KMS-11 (cell line): ENCODE measurements around the gene CENPX.
A peak's percentile ranks its signal among the peaks of the same experiment; 100 is the strongest.

Experiments
- H2AFZ ChIP-seq: fragments of 200-600 bp; sonication (generic); 2 replicates; pipeline ENCODE4 v1.6.1; 2016; ENCODE audit warnings: antibody characterized with exemption, mixed run types, low read depth
- H3K27ac ChIP-seq: fragments of 200-600 bp; sonication (generic); 2 replicates; pipeline ENCODE4 v1.6.1; 2016; ENCODE audit warnings: mild to moderate bottlenecking, mixed run types
- H3K27me3 ChIP-seq: fragments of 200-600 bp; sonication (generic); 2 replicates; pipeline ENCODE4 v1.6.1; 2017; ENCODE audit warnings: mild to moderate bottlenecking, low read depth, mixed run types, moderate library complexity; ENCODE audit not compliant: insufficient read depth
- H3K36me3 ChIP-seq: fragments of 200-600 bp; sonication (generic); 2 replicates; pipeline ENCODE4 v1.6.1; 2017; ENCODE audit warnings: mild to moderate bottlenecking, mixed run types; ENCODE audit not compliant: insufficient read depth
- H3K4me1 ChIP-seq: fragments of 200-600 bp; sonication (generic); 2 replicates; pipeline ENCODE4 v1.6.1; 2016; ENCODE audit warnings: mild to moderate bottlenecking, low read depth, mixed run types; ENCODE audit not compliant: poor library complexity, severe bottlenecking
- H3K4me2 ChIP-seq: fragments of 200-600 bp; sonication (generic); 2 replicates; pipeline ENCODE4 v1.7.0; 2016; ENCODE audit warnings: mild to moderate bottlenecking, mixed run types
- H3K4me3 ChIP-seq: fragments of 200-600 bp; sonication (generic); IDR thresholded peaks from 2 replicates; pipeline ENCODE4 v1.6.1; 2017; ENCODE audit warnings: low read depth, low read length, mixed read lengths; ENCODE audit not compliant: insufficient read depth
- H3K79me2 ChIP-seq: fragments of 200-600 bp; sonication (generic); 2 replicates; pipeline ENCODE4 v1.6.1; 2016; ENCODE audit warnings: low read depth, mixed run types; ENCODE audit not compliant: insufficient read depth
- H3K9ac ChIP-seq: fragments of 200-600 bp; sonication (generic); 2 replicates; pipeline ENCODE4 v1.6.1; 2016; ENCODE audit warnings: mild to moderate bottlenecking, mixed run types
- H4K20me1 ChIP-seq: fragments of 200-600 bp; sonication (generic); 2 replicates; pipeline ENCODE4 v1.6.1; 2016; ENCODE audit warnings: mild to moderate bottlenecking, mixed run types; ENCODE audit not compliant: insufficient read depth
- TF ChIP-seq, protein P1 (sequence below): fragments of 200-600 bp; sonication (generic); conservative IDR thresholded peaks from 2 replicates; pipeline ENCODE4 v1.6.1; 2017; ENCODE audit warnings: low read depth, mild to moderate bottlenecking, antibody characterized with exemption, low read length, moderate library complexity, mixed read lengths

The CENPX gene

DNA sequence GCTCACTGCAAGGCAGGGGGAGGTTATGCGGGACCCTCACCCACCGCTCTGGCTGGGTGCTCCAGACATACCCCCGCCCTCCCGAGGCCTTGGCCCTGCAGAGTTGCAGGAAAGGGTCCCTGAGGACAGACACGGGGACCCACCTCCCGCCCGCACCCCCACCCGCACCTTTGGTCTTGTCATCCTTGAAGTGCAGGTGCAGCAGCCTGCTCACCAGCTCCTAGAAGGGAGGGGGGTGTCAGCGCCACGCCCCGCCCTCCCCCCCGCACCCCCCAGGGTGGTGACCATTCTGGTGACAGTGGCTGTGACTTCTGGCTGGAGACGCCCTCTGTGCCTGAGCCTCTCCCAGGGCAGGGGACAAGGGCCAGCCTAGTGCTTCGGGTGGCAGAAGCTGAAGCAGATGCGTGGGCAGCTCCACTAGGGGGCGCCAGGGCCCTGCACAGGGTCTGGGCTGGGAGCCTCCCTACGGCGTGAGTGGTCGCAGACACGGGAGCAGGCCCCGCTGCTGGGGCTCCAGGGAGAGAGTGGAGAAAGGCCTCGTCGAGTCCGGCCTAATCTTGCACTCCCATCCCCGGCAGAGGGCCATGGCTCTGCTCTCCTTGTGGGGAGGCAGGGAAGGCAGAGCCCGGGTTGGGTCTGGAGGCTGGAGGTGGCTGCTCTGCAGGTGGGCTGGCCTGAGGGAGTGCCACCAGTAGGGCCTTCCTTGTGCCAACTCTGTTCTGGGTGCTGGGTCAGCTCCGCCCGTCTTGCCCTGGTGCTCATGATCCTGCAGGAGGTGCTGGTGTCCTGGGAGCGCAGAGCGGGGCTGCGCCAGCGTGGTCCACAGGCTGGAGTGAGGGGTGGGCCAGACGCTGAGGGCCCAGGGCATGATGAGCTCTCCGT, 2.7 kb downstream of the CENPX start:
- H3K4me1 ChIP-seq: peaks cover 6% of the 10 kb centered on the region
- no peak overlapping the region for H3K27ac ChIP-seq
- H3K4me3 ChIP-seq: no peak overlapping the region
- no peaks in the 10 kb centered on the region for H3K36me3 ChIP-seq
- TF ChIP-seq, protein P1, sequence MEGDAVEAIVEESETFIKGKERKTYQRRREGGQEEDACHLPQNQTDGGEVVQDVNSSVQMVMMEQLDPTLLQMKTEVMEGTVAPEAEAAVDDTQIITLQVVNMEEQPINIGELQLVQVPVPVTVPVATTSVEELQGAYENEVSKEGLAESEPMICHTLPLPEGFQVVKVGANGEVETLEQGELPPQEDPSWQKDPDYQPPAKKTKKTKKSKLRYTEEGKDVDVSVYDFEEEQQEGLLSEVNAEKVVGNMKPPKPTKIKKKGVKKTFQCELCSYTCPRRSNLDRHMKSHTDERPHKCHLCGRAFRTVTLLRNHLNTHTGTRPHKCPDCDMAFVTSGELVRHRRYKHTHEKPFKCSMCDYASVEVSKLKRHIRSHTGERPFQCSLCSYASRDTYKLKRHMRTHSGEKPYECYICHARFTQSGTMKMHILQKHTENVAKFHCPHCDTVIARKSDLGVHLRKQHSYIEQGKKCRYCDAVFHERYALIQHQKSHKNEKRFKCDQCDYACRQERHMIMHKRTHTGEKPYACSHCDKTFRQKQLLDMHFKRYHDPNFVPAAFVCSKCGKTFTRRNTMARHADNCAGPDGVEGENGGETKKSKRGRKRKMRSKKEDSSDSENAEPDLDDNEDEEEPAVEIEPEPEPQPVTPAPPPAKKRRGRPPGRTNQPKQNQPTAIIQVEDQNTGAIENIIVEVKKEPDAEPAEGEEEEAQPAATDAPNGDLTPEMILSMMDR: peak; percentile 81
- H4K20me1 ChIP-seq: no peaks in the 10 kb centered on the region
- H3K27me3 ChIP-seq: no peaks in the 10 kb centered on the region
- no peak overlapping the region for H3K9ac ChIP-seq
- peaks cover 6% of the 10 kb centered on the region; the same call in 1 of the 2 replicates for H3K79me2 ChIP-seq
- H2AFZ ChIP-seq: no peak overlapping the region
- no peak overlapping the region for H3K4me2 ChIP-seq

GRCh38 chr17:82018989-82019689, 3.5 kb downstream of the CENPX start:
- Histone ChIP-seq H3K27me3 (no peaks in the 10 kb centered on the region), H3K9ac (no peak overlapping the region), H3K4me3 (no peak overlapping the region), H3K36me3 (no peaks in the 10 kb centered on the region), H3K79me2 (peaks cover 6% of the 10 kb centered on the region; the same call in 1 of the 2 replicates), H2AFZ (no peak overlapping the region), H3K4me2 (no peak overlapping the region), H3K27ac (no peak overlapping the region), H4K20me1 (no peaks in the 10 kb centered on the region), H3K4me1 (peaks cover 2% of the 10 kb centered on the region)
- TF ChIP-seq, protein P1: no peak

GRCh38 chr17:82018152-82018988, 4.3 kb downstream of the CENPX start:
- Histone ChIP-seq H3K27me3 (no peaks in the 10 kb centered on the region), H2AFZ (no peak overlapping the region), H3K27ac (no peak overlapping the region), H3K4me2 (no peak overlapping the region), H3K4me3 (no peak overlapping the region), H4K20me1 (no peaks in the 10 kb centered on the region), H3K9ac (no peak overlapping the region), H3K36me3 (no peaks in the 10 kb centered on the region), H3K4me1 (no peaks in the 10 kb centered on the region), H3K79me2 (peaks cover 6% of the 10 kb centered on the region; the same call in 1 of the 2 replicates)
- TF ChIP-seq, protein P1: no peak

- no peak overlapping the region for H3K4me3 ChIP-seq
- no peak overlapping the region for H2AFZ ChIP-seq
- H4K20me1 ChIP-seq: no peaks in the 10 kb centered on the region
- TF ChIP-seq, protein P1: no peak
- H3K4me2 ChIP-seq: no peak overlapping the region
- H3K4me1 ChIP-seq: no peaks in the 10 kb centered on the region
- no peak overlapping the region for H3K27ac ChIP-seq
- H3K27me3 ChIP-seq: no peaks in the 10 kb centered on the region
- H3K79me2 ChIP-seq: peaks cover 6% of the 10 kb centered on the region; the same call in 1 of the 2 replicates
- H3K9ac ChIP-seq: no peak overlapping the region
- no peaks in the 10 kb centered on the region for H3K36me3 ChIP-seq
Measured at GRCh38 chr17:82017612-82018151, 5.0 kb downstream of the CENPX start.
